Testis (tissue), 3 donors: ENCODE data around the gene ZNF618. TPM values are rescaled to one million over a fixed set of nuclear protein-coding genes. Genes with fewer than 3 reads are reported as not detected.

Source experiments
- DNase-seq: peaks from one replicate; pipeline ENCODE4 v3.0.0-alpha.2; 2019
- H3K27ac ChIP-seq, 2 donors: fragments of 200-600 bp; sonication (generic); one replicate each; pipeline ENCODE4 v1.5.1; 2019
- H3K27me3 ChIP-seq: fragments of 200-600 bp; sonication (generic); one replicate; pipeline ENCODE4 v1.5.1; 2019
- H3K36me3 ChIP-seq: fragments of 200-600 bp; sonication (generic); one replicate; pipeline ENCODE4 v1.5.1; 2017; ENCODE audit warnings: low read depth; ENCODE audit errors: missing control alignments
- H3K4me1 ChIP-seq: fragments of 200-600 bp; sonication (generic); one replicate; pipeline ENCODE4 v1.5.1; 2019
- H3K4me3 ChIP-seq, 2 donors: fragments of 200-600 bp; sonication (generic); one replicate each; pipeline ENCODE4 v1.5.1; 2017 to 2019
- H3K9me3 ChIP-seq: fragments of 200-600 bp; sonication (generic); one replicate; pipeline ENCODE4 v1.5.1; 2017
- CTCF ChIP-seq, 3 experiments: fragments of 450-650 bp in 2 of 3; fragments of 200-600 bp in 1 of 3; sonication (generic) in 1 of 3; IDR thresholded peaks; one replicate each; pipeline ENCODE4 v1.5.1; 2016 to 2019; ENCODE audit warnings: antibody characterized with exemption in 3 of 3, mild to moderate bottlenecking in 2 of 3, moderate library complexity in 1 of 3
- POLR2A ChIP-seq: fragments of 450-650 bp; IDR thresholded peaks from one replicate; pipeline ENCODE4 v1.6.1; 2017; ENCODE audit warnings: antibody characterized with exemption, mild to moderate bottlenecking, moderate library complexity
- WGBS, 2 donors: methylation state at CpG; one replicate each; pipeline ENCODE4 v1.1.5; 2018; 5-methylcytosine and 5-hydroxymethylcytosine counted together
- intact Hi-C: fragments of 100-400 bp; cut with DNase I; formaldehyde crosslinking; loops from one replicate; pipeline ENCODE4 v1.15.1; 2023; ENCODE audit warnings: low total_unique reads
- polyA plus RNA-seq: library from polyadenylated mRNA; stranded (reverse); fragments of 350-450 nt; fragmentation: Illumina TruSeq; extraction: RNeasy Lipid Tissue Mini Kit (QIAGEN cat#74804); gene quantifications from one replicate; pipeline ENCODE4 v1.2.3, GENCODE V29; 2014; ENCODE audit warnings: low read depth, low replicate concordance; ENCODE audit not compliant: insufficient read depth
- total RNA-seq, 2 donors: library from RNA; depleted of rRNA; stranded (reverse); fragments of >200 nt; gene quantifications; one replicate each; pipeline ENCODE4 v1.2.3, GENCODE V29; 2016

Gene ZNF618
- total and polyA plus RNA-seq, 3 donors from 2014 or later: 6.8 to 15.2 (median 14.6) TPM

GRCh38 chr9:113873446-113873845 is 2.7 kb upstream of the ZNF618 start:
- H3K27ac ChIP-seq: no peak overlapping the region
- no peaks in the 10 kb centered on the region for H3K9me3 ChIP-seq
- intact Hi-C loops: no loop called here
- TF ChIP-seq CTCF (IDR thresholded peaks at IDR 0.05) (no peak), POLR2A (no peak)
- H3K36me3 ChIP-seq: no peaks in the 10 kb centered on the region
- no peak overlapping the region for H3K4me3 ChIP-seq
- no peaks in the 10 kb centered on the region for H3K4me1 ChIP-seq
- no peaks in the 10 kb centered on the region for H3K27me3 ChIP-seq
- no peak for DNase-seq
- 91 to 93% methylated on average over 5 of the region's 5 CpGs for WGBS, 2 donors

GRCh38 chr9:113873926-113874325 is 2.2 kb upstream of the ZNF618 start:
- H3K27ac ChIP-seq: no peak overlapping the region
- H3K36me3 ChIP-seq: no peaks in the 10 kb centered on the region
- H3K4me1 ChIP-seq: no peaks in the 10 kb centered on the region
- no peaks in the 10 kb centered on the region for H3K9me3 ChIP-seq
- no peak overlapping the region for H3K4me3 ChIP-seq
- TF ChIP-seq POLR2A: no peak
- TF ChIP-seq CTCF (IDR thresholded peaks at IDR 0.05): no peak
- intact Hi-C loops: no loop called here
- WGBS, 2 donors: 89 to 100% methylated on average over 3 of the region's 3 CpGs
- H3K27me3 ChIP-seq: no peaks in the 10 kb centered on the region
- DNase-seq: no peak

- Histone ChIP-seq H3K9me3 (no peaks in the 10 kb centered on the region), H3K27ac (peak overlapping the region in 1 of 2 donors; percentile 64), H3K27me3 (no peaks in the 10 kb centered on the region), H3K36me3 (no peaks in the 10 kb centered on the region), H3K4me1 (no peaks in the 10 kb centered on the region), H3K4me3 (peak overlapping the region; percentile 52 to 56)
- intact Hi-C loops: no loop called here
- no peak for TF ChIP-seq POLR2A
- peak; percentile 22 for DNase-seq
- 5 to 10% methylated on average over 10 to 23 of the region's 55 CpGs for WGBS, 2 donors
Measured at GRCh38 chr9:113875459-113876150, 504 bp upstream of the ZNF618 start.

- H3K27me3 ChIP-seq: no peaks in the 10 kb centered on the region
Measured at GRCh38 chr9:113876993-113877368, 872 bp downstream of the ZNF618 start.

GRCh38 chr9:113879318-113879717 is 3.2 kb downstream of the ZNF618 start:
- Histone ChIP-seq H3K4me1 (no peaks in the 10 kb centered on the region), H3K4me3 (no peak overlapping the region), H3K27me3 (no peaks in the 10 kb centered on the region), H3K36me3 (no peaks in the 10 kb centered on the region), H3K27ac (peak overlapping the region in 1 of 2 donors; percentile 16), H3K9me3 (no peaks in the 10 kb centered on the region)
- TF ChIP-seq POLR2A (no peak), CTCF (IDR thresholded peaks at IDR 0.05) (no peak)
- peak; percentile 41 for DNase-seq
- intact Hi-C loops: no loop called here
- WGBS, 2 donors: 74 to 84% methylated on average over 4 of the region's 4 CpGs

More at GRCh38 chr9:113876993-113877368, 872 bp downstream of the ZNF618 start:
- WGBS, 2 donors: 0% methylated on average over 1 of the region's 1 CpG
- H3K36me3 ChIP-seq: no peaks in the 10 kb centered on the region
- H3K4me3 ChIP-seq: peak overlapping the region; percentile 77 to 87
- intact Hi-C loops: no loop called here
- H3K4me1 ChIP-seq: no peaks in the 10 kb centered on the region
- H3K9me3 ChIP-seq: no peaks in the 10 kb centered on the region
- no peak for DNase-seq
- TF ChIP-seq POLR2A (no peak), CTCF (IDR thresholded peaks at IDR 0.05) (no peak)
- H3K27ac ChIP-seq: peak overlapping the region; percentile 73 to 88
